ENCODE measurements around the gene RNH1.

The RNH1 gene

DNA sequence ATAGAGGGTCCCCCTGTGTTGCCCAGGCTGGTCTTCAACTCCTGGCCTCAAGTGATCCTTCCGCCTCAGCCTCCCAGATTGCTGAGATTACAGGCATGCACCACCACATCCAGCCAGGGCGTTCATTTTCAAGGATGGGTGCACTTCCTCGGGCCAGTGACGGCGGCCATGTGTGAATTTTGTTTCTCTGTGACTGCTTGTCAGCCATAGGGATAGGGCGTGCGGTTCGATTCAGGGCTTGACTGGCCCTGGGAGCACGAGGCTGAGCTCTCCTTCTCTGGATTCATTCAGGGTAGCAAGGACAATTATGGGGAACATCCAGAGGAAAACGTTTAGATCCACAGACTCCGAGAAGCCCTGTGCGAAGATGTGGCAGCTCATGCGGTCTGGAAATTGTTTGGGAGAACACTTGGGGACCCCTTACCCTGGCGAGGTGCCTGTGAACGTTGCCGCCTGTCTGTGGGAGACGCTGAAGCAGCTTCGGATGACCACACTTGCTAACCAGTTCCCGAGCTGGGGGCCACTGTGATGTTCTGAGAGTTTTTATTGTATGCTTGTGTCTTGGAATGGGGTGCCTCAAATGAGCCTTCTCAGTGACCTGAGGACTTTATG is 54.0 kb downstream of the RNH1 start:
- no peaks in the 10 kb centered on the region for H3K27me3 Mint-ChIP-seq
- H3K4me3 Mint-ChIP-seq: no peak overlapping the region
- H3K9me3 Mint-ChIP-seq: no peaks in the 10 kb centered on the region
- no peaks in the 10 kb centered on the region for H3K36me3 Mint-ChIP-seq
- peaks cover 40% of the 10 kb centered on the region for H3K4me1 Mint-ChIP-seq
- H3K27ac Mint-ChIP-seq: no peak overlapping the region

DNA sequence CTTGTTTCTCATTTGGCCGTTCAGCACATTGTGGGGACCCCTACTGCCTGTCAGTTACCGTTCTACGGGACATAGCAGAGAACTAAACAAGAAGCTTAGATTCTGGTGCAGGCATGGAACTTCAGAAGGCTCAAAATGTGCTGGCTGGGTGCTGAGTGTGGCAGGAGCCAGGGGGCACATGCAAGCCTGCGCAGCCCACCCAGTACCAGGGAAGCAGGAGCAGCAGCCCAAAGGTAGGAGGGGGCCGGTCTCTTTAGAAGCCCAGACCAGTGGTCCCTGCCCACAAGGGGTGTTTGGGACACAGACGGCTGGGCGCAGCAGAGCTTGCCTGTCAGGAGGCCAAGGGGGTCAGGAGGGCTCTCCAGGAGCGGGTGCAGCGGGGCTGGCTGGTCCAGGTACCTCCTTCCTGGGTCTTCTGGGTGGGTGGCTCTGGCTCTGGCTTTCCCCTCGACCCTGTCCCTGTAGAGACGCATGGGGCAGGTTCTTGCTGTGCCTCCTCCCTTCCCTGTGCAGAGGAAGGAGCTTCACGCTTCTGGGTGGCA is 54.8 kb downstream of the RNH1 start:
- no peak overlapping the region for H3K4me3 Mint-ChIP-seq

DNA sequence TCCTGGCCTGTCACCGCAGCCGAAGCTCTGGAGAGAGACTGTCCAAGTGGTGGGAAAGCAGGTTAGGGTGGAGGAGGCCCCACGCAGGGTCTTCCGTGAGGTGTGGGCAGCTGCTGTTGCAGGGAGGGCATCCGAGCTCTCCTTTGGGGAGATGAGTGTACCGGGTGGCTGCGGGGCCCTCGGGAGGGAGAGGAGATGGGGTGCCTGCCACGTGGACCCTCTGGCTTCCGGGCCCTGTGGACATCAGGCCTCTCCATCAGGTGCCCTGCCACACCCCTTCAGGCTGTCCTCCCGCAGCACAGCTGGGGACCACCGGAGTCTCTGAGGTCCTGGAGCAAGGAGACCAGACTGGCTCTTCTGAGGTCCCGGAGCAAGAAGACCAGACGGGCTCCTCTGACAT is 55.3 kb downstream of the RNH1 start:
- Mint-ChIP-seq H3K9me3 (no peaks in the 10 kb centered on the region), H3K36me3 (no peaks in the 10 kb centered on the region), H3K4me3 (peak overlapping the region; percentile 94), H3K27me3 (no peaks in the 10 kb centered on the region), H3K4me1 (peaks cover 27% of the 10 kb centered on the region), H3K27ac (no peak overlapping the region)

More for the DNA sequence above, 54.8 kb downstream of the RNH1 start:
- no peak overlapping the region for H3K27ac Mint-ChIP-seq
- H3K36me3 Mint-ChIP-seq: no peaks in the 10 kb centered on the region
- H3K9me3 Mint-ChIP-seq: no peaks in the 10 kb centered on the region
- no peaks in the 10 kb centered on the region for H3K27me3 Mint-ChIP-seq
- peaks cover 33% of the 10 kb centered on the region for H3K4me1 Mint-ChIP-seq

DNA sequence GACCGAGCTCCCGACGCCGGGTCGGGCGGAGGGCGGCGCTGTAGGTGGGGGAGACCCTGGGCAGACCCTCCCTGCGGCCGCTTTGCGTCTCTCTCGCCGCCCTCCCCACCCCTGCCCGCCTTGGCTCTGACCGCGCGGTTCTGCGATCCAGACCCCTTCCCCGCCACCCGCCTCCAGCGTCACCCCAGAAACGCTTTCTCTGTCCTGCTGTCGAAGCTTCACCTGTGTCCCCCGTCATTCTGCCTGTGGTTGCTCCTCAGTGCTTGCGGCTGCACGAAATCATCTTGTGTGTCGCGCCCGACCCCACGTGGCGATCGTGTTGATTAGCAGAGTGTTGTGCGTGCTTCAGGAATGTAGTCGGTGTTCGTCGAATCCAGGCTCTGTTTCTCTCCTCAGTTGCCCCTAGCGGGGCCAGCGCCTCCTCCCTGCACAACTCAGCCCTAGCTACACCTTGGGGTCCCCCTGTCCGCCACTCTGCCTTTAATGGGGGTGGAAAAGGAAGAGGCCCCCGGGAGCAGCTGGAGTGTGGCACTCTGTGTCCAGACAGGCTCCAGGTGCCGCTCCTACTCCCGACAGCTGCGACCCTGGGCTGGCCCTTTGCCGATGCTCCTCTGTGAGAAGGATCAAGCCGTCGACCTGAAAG is 56.1 kb downstream of the RNH1 start:
- peak overlapping the region; percentile 87 for H3K27ac Mint-ChIP-seq
- H3K27me3 Mint-ChIP-seq: no peaks in the 10 kb centered on the region
- H3K9me3 Mint-ChIP-seq: no peaks in the 10 kb centered on the region
- peaks cover 19% of the 10 kb centered on the region for H3K4me1 Mint-ChIP-seq
- peak overlapping the region; percentile 94 for H3K4me3 Mint-ChIP-seq
- no peaks in the 10 kb centered on the region for H3K36me3 Mint-ChIP-seq

DNA sequence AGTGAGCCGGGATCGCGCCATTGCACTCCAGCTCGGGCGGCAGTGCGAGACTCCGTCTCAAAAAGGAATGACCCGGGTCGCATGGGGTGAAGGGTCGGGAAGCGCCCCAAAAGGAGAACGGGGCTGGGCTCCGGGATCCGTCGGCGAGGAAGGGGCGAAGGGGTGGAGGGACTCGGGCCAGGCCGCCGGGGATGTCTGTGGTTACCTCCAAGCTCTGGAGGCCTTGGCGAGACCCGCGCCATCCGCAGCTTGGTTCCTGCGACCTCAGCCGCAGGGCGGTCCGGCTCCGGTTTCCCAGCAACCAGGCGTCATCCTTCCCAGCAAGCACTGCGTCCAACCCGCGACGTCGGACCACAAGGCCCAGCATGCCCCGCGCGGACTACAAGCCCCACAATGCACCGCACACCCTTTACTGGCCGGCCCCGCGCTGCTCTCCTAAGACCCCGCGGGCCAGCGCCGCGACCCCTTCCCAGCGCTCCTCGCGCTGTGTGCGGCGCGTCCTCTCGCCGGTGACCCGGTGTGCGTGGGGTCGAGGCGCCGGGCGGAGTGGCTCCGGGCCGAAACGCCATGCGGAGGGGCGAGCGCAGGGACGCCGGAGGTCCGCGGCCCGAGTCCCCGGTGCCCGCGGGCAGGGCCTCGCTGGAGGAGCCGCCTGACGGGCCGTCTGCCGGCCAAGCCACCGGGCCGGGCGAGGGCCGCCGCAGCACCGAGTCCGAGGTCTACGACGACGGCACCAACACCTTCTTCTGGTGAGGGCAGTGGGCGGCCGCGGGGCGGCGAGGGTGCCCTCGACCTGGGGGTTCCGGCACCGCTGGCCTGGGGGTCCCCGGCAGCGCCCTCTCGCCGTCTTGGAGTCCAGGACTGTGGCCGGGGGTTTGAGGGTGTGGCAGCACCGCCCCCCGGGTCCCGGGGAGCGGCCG is 56.9 kb downstream of the RNH1 start, which contains the start of gene PTDSS2:
Gene PTDSS2, plus strand, starts transcription at position 391 of the 920 bp plus-strand sequence. Its CDS starts 177 bp downstream, at position 568.
- H3K4me3 Mint-ChIP-seq: peak within 1 kb of the TSS; percentile 94
- H3K36me3 Mint-ChIP-seq: no peaks in the 10 kb centered on the region
- H3K4me1 Mint-ChIP-seq: peaks cover 14% of the 10 kb centered on the region
- H3K27me3 Mint-ChIP-seq: no peaks in the 10 kb centered on the region
- H3K27ac Mint-ChIP-seq: peak within 1 kb of the TSS; percentile 87
- H3K9me3 Mint-ChIP-seq: no peaks in the 10 kb centered on the region

DNA sequence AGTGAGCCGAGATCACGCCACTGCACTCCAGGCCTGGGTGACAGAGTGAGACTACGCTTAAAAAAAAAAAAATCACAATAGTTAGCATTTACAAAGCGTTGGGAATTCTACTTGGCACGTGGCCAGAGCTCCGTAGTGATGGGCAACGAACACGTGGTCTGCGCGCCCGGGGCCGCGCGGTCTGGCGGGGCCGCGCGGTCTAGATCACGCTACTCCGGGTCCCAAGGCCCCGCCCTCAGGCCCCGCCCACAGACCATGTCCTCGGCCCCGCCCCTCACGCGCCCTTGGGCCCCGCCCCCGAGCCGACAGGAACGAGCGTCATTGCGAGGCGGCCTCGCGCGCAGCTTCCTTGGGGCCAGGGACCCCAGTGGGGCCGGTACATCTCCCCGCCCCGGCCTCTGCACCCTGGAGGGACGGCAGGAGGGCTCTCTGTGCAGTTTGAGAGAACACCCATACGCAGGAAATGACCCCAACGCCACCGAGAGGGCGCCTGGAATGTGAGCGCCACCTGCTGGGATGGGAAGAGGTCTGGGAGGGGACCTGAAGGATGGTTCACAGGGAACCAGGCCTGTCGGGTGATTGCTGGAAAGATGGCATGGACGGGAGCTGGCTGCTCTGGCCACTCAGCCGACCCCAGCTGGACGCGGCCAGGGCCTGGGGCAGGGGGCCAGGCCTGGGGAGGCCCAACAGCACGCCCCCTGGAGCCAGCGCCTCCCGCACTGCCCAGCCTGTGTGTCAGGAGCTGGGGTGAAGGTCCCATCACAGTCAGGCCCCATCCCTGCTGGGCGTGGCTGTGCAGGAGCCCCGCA is 58.9 kb downstream of the RNH1 start:
- H3K4me1 Mint-ChIP-seq: peaks cover 14% of the 10 kb centered on the region
- H3K9me3 Mint-ChIP-seq: no peaks in the 10 kb centered on the region
- H3K36me3 Mint-ChIP-seq: no peaks in the 10 kb centered on the region
- H3K27me3 Mint-ChIP-seq: no peaks in the 10 kb centered on the region
- peak overlapping the region; percentile 87 for H3K27ac Mint-ChIP-seq
- peak overlapping the region; percentile 88 for H3K4me3 Mint-ChIP-seq

- H3K27me3 Mint-ChIP-seq: no peaks in the 10 kb centered on the region
- H3K36me3 Mint-ChIP-seq: no peaks in the 10 kb centered on the region
- H3K27ac Mint-ChIP-seq: no peak overlapping the region
- H3K4me3 Mint-ChIP-seq: peak overlapping the region; percentile 42
- no peaks in the 10 kb centered on the region for H3K9me3 Mint-ChIP-seq
- peaks cover 14% of the 10 kb centered on the region for H3K4me1 Mint-ChIP-seq
Measured at GRCh38 chr11:446891-447290, 60.2 kb downstream of the RNH1 start.

- Mint-ChIP-seq H3K4me1 (peaks cover 9% of the 10 kb centered on the region), H3K36me3 (no peaks in the 10 kb centered on the region), H3K9me3 (no peaks in the 10 kb centered on the region), H3K27ac (peak overlapping the region; percentile 68), H3K27me3 (no peaks in the 10 kb centered on the region), H3K4me3 (no peak overlapping the region)
Measured at GRCh38 chr11:445765-446588, 61.1 kb downstream of the RNH1 start.

Measured in activated naive CD4-positive, alpha-beta T cell treated with anti-CD3 and anti-CD28 coated beads, Interleukin-2, amount 50 U/mL, for 24 hours (primary cell).